HEK293T (cell line): ENCODE measurements around the gene NPHP3.

ENCODE experiments used
- ARNT ChIP-seq: fragments of 450-650 bp; IDR thresholded peaks from 2 replicates; pipeline ENCODE4 v1.6.1; 2017; ENCODE audit warnings: mild to moderate bottlenecking
- ELF4 ChIP-seq: fragments of 450-650 bp; IDR thresholded peaks from 2 replicates; pipeline ENCODE4 v1.6.1; 2017; ENCODE audit warnings: antibody characterized with exemption
- FOXA1 ChIP-seq: fragments of 450-650 bp; IDR thresholded peaks from 2 replicates; pipeline ENCODE4 v1.6.1; 2016; ENCODE audit warnings: mild to moderate bottlenecking
- SUZ12 ChIP-seq: fragments of 450-650 bp; IDR thresholded peaks from 2 replicates; pipeline ENCODE4 v1.6.1; 2016; ENCODE audit warnings: mild to moderate bottlenecking

- TF ChIP-seq FOXA1 = no peak
- TF ChIP-seq ELF4 = no peak
- TF ChIP-seq ARNT = no peak
- no peak for TF ChIP-seq SUZ12
Observed at GRCh38 chr3:132720228-132720627, 2.0 kb downstream of the NPHP3 start.
